NCI-H2196 (cell line): ENCODE data around the gene TFF3.
"Not testable (repeated sequence)": the region's sequence is repeated elsewhere in the genome, so short reads cannot be mapped to it uniquely, and the experiment has no call there.

ENCODE experiments used
- DNase-seq: peaks from one replicate; lab custom pipeline; 2025; ENCODE audit not compliant: unreplicated experiment; lab: John Stamatoyannopoulos, UW

TFF3 gene

DNA sequence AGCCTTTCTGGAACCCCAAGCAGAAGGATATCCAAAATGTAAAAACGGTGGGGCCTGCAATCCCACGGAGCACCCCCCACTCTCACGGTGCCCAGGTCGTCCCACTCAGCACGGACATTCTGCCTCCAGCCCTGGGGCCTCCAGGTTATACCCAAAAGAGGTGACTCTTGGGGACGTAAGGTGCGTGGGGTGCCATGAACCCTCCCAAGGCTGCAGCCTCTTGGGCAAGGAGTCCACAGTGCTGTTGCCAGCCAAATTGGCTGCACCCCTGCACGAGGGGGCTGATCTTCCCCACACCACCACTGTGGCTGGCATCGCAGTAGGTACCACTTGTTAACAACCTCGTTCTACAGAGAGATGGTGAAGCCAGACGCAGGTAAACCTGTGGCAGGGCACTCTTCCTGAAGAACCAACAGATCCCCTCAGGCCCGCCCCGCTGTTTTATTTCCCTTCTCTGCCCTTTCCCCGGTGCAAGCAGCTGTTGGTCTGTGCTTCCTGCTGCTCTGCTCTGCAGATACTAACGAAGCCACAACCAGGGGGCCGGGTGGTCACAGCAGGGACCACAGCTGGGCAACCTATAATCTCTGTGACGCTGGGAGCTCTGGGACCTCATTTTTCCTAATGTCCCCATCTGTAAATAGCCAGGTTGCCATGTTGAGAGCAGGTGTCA, 8.7 kb downstream of the TFF3 start:
- DNase-seq, result no peak

DNA sequence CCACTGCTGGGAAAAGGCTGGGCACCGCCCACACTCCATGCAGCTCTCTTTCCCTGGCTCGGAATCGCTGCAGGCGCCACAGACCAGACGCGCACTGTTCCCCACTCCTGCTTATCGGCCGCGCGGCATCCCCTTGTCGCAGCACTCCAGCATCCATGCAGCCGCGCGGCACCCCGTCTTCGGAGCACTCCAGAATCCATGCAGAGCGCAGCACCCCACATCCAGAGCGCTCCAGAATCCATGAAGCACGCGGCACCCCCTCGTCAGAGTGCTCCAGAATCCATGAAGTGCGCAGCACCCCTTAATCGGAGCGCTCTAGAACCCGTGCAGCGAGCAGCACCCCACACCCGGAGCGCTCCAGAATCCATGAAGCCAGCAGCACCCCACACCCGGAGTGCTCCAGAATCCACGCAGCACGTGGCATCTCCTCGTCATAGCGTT, 9.5 kb downstream of the TFF3 start:
- DNase-seq, result no peak

DNA sequence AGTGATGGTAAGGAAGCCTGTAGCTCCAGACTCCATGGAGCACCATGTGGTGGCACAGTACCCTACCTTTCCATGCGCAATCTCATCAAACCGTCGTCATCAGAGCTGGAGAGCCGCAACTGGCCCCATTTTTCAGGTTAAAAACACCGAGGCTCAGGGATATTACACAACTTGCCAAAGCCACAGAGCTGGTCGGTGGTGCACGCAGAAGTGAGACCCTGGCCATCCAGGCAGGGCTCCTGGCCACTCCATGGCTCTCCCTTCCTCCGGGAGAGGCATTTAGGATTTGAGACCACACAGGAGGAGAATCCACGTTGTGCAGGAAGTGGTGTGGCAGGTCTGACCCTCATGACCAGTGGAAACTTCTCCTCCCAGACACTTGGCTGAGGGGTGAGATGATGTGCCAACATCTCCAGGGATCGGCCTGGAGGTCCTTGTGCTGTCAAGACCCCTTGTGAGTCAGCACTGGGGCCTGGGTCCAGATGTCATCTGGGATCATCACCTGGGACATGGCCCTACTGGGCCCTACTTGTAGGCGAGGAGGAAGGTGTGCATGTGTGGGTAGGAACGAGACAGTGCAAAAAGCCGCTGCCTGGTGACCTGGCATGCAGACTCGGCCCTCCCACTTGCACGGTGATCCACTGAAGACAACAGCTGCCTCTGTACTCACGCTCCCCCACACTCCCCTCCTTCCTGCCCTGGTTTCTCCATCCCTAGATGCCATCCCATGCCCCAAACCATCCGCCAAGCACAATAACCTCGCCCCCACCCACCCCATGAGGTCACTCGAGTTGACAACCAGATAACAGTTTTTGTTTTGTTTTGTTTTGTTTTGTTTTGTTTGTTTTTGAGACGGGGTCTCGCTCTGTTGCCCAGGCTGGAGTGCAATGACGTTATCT, 10.4 kb downstream of the TFF3 start:
- DNase-seq, result no peak

DNA sequence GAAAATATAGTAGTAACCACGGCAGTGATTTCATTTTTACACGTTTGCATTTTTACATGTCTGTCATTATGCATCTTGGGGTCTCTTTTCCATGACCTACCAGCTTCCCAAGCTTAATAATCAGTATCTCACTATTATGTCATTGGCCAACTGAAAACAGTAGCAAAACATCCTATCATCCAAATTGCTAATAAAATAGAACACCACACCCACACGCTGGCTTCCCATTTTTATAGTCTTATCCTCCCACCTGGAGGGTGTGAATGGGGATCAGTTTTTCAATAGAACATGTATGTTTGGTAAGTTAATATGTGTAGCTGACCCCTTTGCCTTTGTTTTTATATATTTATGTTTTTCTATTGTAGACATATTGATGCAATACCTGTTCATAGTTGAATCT, 11.8 kb downstream of the TFF3 start:
- no peak for DNase-seq

DNA sequence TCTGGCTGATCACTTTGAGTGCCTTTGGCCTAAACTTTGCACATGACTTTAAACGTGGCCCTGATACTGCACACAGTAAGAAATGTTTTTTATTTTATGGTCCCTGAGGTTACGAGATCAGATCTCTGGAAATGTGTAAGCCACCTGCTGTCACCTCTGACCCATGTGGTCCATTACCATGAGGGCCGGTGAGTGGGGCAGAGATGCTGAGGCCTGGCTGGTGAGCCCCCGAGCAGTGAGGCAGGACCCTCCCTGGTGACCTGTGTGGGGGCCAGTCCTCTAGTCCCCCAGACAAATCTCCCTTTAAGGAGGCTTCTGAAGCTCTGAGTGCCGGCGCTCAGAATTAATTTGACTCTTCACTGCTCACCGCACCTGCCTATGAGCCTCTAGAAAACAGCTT, 12.4 kb downstream of the TFF3 start:
- no peak for DNase-seq

DNA sequence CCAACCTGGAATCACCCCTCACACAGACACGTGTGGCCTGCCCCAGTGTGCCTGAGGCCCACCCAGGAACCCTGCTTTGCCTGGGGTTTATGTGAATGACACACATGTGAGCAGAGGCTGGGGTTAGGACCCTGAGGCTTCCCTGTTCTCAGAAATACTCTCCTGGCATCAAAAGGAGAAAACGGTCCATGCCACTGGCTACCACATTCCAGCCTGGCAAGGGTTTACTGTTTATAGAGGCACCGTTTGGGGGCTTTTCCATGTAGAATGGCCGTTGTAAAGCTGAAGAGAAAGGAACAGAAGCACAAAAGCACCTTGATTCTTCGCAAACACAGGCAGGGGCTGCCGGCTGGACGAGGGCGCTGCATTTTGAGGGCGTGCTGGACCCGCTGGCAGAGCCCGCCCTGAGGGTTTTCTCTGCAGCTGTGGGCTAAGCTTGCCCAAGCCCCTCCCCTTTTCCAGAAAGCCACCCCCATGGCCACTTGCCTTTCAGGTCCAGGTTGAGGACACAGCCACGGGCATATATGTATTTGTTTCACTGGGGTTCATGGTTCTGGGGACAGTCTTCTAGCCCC, 13.0 kb downstream of the TFF3 start:
- no peak for DNase-seq

DNA sequence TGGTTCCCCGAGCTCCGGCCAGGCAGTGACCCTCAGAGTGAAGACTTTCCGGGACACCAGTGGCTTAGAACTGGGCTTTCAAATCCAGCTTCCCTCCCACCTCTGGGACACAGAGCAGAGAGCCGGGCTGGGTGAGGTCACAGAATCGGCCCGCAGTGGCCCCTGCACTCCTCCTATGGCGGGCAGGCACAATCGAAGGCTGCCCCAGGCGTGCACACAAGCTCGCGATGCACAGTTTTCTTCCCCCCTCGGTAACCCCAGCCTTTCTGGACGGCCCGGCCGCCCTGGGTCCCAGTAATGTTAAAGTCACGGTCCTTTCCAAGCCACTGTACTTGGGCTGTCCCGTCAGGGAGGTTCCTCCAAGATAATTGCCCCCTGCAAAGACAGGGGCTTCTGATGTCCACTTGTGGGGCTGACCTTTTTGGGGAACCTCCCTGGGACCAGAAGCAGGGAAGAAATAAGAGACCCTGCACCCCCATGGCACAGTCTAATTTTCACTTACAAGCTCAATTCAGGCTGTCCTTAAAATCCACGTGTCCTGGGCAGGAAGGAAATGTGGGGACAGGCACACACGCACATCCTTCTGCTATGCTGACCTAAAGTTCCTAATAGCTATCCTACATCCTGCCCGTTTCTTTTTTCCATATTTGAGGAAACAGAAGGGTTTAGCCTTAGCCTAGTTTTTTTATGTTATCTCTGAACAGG, 13.7 kb downstream of the TFF3 start:
- no peak for DNase-seq

DNA sequence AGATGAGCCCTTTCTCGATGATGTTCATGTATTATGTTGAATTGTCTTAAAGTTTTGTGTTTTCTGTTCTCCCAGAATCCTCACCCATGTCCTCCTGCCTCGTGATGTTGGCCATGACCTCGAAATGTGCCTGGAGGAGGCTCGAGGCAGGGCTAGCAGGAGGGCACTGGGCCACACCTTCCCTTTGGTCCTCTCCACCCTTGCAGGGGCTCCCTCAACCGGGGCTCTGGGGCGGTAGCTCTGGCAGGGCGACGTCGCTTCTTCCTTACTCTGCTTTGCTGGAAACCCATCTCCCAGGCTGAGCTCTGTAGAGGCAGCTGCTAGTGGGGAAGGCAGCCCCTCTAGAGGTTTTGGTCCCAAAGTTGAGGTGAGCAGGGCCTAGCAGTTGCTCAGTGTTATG, 14.3 kb downstream of the TFF3 start:
- no peak for DNase-seq

DNA sequence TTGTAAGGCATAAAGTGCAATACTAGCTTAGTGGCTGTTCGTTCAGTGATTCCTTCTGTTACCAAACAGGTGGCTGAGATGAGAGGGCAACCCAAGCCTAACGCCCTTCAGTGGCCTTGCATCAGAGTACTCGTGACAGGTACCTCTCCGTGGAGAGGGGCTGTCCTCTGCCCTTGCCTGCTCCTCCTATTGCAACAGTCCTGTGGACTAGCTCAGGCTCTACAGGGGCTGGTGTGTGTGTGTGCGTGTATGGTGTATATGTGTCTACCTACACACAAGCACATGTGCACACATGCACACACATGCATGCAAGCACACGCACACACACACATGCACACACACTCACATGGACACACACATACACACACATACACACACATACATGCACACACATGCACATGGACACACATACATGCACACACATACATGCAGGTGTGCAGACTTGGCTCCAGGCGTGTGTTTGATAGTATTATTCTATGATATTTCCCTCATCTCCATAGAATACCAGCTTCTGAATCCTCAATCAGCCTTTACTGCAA, 15.1 kb downstream of the TFF3 start:
- no peak for DNase-seq

DNA sequence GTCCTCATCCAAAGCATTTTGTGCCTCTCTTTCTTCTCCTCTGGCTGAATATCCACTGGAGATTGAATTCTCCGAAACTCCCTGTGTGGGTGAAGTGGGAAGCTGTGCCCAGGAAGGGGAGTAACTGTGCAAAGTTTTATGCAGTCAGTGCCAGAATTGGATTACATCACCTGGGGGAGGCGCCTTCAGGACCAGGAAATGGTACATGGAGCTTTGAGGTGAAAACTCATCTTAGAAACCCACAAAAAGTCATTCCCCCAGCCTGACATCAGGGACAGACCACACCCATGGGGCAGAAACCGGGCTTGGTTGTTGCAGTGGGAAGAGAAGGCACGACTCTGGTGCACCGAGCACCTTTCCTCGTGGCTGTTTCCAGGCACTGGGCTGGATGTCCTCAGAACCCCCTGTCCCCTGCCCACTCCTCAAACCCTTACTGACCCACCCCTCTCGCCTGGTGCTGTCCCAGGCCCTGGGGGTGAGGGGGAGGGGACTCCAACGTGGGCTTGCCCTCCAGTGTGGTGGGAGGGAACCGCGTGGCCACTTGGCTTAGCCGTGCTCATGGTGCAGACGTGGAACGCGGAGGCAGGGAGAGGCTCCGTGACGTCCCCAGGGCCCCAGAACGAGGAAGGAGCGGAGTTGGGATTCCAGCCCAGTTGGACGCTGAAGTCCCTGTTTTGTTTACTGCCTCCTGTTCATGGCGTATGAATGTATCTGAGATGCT, 15.7 kb downstream of the TFF3 start:
- DNase-seq, result no peak

DNA sequence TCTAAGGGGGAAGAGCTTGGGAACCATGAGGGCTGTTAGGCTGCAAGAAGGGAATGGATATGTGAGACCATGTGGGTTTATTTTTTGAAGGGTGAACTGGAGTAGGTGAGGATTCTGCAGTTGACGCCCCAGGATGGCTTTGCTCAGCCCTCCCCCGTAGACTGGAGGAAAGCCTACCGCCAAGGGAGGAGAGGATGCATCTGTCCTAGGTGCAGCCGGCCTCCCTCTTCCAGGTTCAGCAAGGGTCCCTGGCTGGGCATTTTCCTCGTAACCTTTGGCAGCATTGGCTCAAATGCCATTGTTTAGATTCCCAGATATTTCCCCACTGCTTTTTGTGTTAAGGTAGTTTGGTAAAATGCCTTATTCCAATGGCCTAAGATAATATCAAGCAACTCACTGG, 16.6 kb downstream of the TFF3 start:
- DNase-seq, result no peak

DNA sequence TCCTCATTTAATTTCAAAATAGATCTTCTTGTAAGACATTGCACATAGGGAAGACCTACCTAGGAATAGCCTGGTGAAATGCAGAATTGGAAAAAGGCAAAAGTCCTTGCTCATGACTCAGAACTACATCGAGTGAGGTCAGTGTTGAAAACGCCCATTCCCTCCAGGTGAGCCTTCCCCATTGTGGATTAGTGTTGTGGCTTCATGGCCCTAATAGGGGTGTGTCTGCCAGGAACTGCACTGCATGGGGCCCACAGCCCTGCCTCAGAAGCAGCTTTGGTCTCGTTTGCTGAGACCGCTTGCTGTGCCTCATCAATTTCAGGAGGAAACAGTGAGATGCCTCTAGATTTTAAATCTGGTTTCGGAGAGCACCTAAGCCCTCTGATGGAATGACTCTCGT, 17.0 kb downstream of the TFF3 start:
- no peak for DNase-seq

DNA sequence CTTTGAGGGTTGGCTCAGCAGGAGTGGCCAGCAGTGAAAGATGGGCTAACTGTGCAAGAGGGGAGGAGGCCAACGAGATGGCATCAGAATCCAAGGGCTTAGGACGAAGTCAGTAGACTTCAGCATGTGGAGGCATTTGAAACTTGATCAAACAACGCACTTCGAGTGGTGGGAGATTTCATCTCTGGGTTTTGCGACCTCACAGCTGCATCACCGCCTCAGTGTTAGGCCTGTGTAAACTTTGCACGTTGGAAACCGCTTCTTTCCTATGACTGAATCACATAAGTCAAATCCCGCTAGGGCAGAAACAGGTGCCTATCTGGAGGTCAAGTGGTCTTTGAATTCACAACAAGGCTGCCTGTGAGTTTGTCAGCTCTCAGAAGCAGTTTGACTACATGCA, 17.8 kb downstream of the TFF3 start:
- DNase-seq, result no peak

DNA sequence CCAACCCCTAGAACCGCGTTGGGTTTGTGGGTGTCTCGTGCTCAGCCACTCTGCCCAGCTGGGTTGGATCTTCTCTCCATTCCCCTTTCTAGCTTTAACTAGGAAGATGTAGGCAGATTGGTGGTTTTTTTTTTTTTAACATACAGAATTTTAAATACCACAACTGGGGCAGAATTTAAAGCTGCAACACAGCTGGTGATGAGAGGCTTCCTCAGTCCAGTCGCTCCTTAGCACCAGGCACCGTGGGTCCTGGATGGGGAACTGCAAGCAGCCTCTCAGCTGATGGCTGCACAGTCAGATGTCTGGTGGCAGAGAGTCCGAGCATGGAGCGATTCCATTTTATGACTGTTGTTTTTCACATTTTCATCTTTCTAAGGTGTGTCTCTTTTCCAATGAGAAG, 18.7 kb downstream of the TFF3 start:
- DNase-seq, result no peak

DNA sequence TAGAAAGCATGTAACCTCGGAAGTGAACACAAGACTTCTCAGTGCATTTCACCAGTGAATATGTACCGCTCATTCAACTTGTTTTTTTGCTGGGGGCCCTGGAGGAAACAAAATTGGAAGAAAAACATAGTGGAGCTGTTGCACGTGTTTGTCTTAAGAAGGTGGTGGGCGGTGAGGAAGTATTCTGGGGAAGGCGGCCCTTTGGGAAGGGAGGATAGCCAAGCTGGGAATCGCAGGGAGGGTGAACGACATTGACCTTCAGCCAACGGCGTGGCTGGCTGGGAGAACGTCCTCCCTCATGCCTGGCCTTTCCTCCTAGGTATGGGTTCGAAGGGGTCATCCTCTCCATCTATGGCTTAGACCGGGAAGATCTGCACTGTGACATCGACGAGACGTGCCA, 19.4 kb downstream of the TFF3 start:
- DNase-seq, result no peak

DNA sequence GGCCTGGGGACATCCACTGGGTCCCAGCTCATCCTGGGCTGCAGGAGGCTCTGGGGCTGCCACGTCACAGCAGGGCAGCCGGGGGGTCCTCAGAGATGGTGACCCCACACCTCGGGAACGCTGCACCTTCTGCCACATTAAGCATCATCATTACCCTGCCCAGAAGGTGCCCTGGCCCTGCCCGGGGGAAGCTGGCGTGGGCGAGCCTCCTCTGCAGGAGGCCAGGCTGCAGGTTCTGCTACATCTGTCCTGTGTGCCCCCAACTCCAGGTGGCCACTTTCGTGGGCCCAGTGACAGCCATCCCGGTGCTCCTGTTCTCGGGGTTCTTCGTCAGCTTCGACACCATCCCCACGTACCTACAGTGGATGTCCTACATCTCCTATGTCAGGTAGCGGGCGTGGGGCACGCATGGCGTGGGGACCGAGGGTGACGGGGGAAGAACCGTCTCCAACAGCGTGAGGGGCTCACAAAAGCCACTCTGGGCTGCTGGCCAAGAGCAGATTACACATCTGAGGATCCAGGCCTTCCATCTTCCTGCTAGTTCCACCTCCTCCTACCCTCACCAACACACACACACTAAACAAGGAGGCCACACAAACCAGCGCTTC, 20.8 kb downstream of the TFF3 start:
- no peak for DNase-seq

DNA sequence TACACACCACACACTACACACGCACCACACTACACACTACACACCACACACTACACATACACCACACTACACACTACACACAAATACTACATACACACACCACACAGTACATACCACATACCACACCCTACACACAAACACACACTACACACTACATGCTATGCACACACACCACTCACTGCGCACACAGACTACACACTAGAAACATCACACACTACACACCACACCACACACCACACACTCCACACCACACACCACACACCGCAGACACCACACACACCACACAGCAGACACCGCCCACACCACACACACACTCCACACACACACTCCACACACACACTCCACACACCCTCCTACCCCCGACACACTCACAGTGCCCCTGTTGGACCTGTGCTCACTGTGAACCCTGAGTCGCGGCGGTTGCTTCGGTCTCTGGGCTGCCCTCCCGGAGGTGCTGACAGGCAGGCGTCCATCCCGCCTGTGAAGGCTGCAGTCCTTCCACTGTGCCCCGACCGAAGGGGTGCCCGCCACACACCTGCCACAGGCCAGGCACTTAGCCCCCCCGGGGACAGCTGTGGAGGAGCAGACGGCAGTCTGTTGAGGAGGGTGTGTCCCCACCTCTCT, 21.4 kb downstream of the TFF3 start:
- no peak for DNase-seq

DNA sequence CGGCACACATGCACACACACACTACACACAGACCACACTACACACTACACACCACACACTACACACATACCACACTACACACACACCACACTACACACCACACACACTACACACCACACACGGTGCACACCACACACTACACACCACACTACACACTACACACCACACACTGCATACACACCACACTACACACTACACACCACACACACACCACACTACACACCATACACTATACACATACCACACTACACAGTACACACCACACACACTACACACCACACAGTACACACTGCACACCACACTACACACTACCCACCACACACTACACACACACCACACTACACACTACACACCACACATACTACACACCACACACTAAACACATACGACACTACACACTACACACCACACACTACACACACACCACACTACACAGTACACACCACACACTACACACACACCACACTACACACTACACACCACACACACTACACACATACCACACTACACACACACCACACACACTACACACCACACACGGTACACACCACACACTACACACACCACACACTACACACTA, 22.6 kb downstream of the TFF3 start:
- DNase-seq, result not testable (repeated sequence)

DNA sequence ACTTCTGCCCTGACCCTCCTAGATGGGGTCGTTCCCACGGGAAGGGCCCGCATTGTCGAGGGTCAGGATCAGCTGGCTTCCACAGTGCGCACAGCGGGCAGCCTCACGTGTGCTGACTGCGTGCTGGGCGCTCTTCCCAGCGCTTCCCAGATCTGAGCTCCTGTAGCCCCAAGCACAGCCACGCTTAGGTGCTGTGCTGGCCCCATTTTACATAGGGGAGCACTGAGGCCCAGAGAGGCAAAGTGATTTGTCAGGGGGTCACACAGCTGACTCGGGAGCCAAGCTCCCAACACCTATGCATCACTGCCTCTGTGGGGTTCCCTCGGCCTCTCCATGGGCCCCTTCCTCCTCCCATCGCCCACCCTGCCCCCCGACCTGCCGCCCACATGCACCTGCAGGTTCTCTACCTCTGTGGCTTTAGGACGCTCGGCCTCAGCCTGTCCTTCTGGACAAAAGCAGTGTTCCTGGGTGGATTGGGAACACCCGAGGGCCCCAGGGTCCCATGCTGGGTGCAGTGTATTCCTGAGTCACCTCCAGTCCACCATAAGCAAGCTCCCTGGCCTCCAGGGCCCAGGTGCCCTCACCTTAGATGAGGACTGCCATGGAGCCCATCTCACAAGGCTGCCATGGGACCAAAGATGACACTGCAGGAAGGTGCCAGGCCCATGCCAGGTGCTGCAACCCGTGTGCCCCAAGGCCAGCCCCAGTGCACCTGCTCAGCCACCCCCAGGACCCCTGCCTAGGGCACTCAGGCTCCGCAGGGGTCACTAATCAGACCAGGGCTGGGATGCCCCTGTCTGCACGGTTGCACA, 23.3 kb downstream of the TFF3 start:
- no peak for DNase-seq
